LNCaP clone FGC (cell line): Measurements from ENCODE around the gene COL11A2.

Source experiments
- DNase-seq: peaks from one replicate; pipeline ENCODE4 v3.0.0-alpha.2; 2011; ENCODE audit warnings: low read depth
- H3K4me3 ChIP-seq: 2 replicates; pipeline ENCODE4 v1.5.1; 2011; ENCODE audit warnings: mild to moderate bottlenecking, low read depth, low read length, control low read depth
- TF ChIP-seq, protein P1 (sequence below): IDR thresholded peaks from 2 replicates; pipeline ENCODE4 v1.5.1; 2012; ENCODE audit warnings: mild to moderate bottlenecking; ENCODE audit not compliant: control insufficient read depth, insufficient read depth; ENCODE audit errors: extremely low read depth

Gene COL11A2

DNA sequence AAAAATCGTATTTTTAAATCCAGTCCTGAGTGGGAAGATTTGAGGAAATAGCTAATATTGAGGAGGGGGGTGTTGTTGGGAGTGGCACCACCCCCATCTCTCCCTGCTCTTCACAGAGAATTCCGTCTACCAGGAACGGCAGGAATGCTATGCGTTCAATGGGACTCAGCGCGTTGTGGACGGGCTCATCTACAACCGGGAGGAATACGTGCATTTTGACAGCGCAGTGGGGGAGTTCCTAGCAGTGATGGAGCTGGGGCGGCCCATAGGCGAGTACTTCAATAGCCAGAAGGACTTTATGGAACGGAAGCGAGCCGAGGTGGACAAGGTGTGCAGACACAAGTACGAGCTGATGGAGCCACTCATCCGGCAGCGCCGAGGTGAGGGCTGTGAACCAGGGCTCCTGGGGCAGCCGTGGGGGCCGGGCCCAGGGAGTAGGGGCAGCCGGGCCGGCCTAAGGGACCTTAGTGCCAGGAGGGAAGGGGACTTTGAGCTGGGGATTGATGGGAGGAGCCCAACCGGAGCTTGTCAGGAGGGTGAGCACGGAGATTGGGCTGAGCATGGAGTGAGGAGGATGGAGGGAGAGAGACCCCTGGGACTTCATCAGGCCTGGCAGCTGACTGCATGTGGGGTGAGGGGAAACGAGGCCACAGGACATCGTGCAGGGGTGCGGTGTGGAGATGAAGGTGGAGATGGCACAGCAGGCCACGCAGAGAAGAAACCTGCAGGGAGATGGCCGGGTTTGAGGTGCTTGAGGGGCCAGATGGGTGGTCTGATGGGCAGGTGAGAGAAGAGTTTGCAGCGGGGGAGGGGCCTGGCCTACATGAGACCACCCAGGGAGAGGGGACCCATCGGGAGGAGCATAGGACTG, 75.2 kb downstream of the COL11A2 start:
- no peak for DNase-seq
- TF ChIP-seq, protein P1, sequence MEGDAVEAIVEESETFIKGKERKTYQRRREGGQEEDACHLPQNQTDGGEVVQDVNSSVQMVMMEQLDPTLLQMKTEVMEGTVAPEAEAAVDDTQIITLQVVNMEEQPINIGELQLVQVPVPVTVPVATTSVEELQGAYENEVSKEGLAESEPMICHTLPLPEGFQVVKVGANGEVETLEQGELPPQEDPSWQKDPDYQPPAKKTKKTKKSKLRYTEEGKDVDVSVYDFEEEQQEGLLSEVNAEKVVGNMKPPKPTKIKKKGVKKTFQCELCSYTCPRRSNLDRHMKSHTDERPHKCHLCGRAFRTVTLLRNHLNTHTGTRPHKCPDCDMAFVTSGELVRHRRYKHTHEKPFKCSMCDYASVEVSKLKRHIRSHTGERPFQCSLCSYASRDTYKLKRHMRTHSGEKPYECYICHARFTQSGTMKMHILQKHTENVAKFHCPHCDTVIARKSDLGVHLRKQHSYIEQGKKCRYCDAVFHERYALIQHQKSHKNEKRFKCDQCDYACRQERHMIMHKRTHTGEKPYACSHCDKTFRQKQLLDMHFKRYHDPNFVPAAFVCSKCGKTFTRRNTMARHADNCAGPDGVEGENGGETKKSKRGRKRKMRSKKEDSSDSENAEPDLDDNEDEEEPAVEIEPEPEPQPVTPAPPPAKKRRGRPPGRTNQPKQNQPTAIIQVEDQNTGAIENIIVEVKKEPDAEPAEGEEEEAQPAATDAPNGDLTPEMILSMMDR: no peak
- H3K4me3 ChIP-seq: no peak overlapping the region

DNA sequence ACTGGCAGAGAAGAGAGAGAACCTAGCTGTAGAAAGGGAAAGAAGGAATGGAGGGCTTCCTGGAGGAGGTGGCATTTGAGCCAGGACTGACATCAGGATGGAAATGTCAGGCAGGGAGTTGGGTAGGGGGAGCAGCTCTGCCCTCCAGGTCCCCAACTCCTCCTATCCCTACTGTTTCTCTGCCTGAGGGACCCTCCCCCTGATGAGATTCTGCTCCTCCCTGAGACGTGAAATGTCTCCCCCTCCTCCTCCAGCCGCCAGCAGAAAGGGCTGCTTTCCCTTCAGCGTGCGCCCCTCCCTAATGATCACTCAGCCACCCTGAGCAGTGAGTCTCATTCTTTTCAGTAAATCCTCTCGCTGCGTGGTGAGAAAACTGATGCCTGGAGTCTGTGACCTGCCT, 75.8 kb downstream of the COL11A2 start:
- DNase-seq: no peak
- TF ChIP-seq, protein P1: no peak
- no peak overlapping the region for H3K4me3 ChIP-seq

DNA sequence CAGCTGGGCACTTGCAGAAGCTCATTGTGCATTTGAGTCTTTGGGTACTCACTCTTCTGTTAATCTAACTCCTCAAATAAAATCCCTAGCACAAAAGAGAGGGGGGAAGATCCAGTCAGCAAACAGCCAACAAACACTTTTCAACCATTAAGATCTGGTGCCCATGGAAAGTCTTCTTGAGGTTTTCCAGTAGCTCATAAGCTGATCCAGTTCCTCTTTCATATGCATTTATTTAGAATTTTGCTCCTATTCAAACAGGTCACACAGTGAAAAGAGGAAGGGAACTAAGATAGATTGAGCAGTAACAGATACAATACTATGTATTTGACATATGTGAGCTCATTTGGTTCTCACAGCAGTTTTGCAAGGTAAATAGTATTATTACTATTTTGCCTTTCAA, 77.9 kb downstream of the COL11A2 start:
- TF ChIP-seq, protein P1: no peak
- DNase-seq: no peak
- H3K4me3 ChIP-seq: no peak overlapping the region

DNA sequence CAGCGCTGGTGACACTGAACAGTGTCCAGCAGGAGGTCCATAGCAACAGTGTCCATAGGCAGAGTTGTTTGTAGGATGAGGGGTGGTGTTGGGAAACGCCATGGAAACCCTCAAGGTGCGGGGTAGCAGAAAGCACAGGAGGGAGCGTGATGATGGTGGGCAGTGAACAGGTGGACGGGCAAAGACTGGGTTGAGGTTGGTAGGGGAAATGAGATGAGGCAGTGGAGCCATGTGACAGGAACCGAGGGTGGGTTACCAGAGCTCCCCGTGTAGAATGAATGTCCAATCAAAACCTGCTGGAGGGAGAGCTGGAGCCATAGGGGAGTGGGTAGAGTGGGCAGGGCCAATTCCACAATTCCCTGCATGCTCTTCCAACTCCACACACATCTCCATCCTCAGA, 78.5 kb downstream of the COL11A2 start:
- no peak overlapping the region for H3K4me3 ChIP-seq
- DNase-seq: no peak
- TF ChIP-seq, protein P1: no peak
